Stimulated activated CD8-positive, alpha-beta memory T cell treated with anti-CD3 and anti-CD28 coated beads, Interleukin-15, amount 100 ng/mL, for 48 hours (primary cell): ENCODE results near the gene OXCT2.

Experiments used
- DNase-seq, 2 donors: peaks; one replicate each; pipeline ENCODE4 v3.0.0-alpha.2; 2020; ENCODE audit warnings: low read depth in 2 of 2

OXCT2 gene

DNA sequence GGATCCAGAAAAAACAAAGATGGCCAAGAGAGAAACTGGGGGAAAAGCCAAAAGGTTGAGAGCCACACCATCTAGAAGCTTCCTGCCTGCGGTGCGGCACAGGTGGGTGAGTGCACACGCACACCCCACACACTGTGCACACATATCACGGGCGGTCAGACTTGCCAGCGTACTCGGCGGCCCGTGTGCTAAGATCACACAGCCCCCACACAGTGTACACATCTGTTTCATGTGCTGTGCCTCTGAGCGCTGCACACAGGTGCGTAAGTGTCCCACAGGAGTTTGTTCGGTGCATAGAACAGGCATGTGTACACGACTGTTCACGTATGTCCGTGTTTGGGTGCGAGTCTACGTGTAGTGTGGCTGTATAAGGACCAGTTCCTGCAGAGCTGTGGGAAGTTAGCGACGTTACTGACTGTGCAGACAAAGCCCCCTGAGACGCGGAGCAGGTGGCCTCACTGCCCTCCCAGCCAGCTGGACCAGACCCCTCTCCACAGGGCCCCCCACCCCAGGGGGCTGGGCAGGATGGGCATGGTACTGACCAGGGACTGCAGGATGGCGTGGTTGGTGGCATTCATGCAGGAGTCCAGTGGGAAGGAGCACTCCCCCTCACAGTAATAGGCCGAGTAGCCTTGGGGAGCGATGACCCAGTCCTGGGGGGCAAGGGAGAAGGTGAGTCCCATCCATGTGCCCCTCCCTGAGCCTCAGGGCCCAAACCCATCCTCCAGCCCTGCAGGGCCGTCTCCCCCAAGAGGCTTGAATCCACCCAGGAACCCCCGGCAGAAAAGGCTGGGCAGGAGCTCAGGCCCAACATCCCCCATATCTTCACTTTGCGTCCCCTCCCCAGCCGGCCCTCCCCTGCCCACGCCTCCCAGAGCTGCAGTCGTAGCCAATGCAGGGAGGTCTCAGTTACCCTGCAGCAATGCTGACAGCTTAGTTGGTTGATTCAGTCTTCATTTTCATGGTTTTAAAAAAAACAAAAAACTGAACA is 8.3 kb downstream of the OXCT2 start:
- DNase-seq: no peak

GRCh38 chr1:39761557-39762260 is 9.4 kb downstream of the OXCT2 start:
- DNase-seq: no peak

DNA sequence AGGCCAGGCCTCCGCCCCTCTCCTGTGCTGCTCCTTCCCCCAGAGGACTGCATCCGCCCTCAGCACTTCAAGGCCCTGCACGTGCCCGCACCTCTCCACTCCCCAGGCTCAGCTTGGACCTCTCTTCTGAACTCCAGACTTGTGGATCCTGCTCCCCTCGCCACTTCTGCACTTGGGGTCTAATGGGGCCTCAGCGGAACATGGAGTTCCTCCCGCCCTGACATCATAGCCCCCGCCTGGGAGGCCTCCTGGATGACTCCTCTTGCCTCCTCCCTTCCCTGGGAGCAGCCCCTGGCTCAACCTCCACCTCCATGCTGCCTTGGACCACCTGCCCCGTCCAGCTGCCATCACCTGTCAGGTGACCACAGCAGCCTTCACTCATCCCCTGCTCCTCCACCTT is 10.1 kb downstream of the OXCT2 start:
- DNase-seq: no peak

DNA sequence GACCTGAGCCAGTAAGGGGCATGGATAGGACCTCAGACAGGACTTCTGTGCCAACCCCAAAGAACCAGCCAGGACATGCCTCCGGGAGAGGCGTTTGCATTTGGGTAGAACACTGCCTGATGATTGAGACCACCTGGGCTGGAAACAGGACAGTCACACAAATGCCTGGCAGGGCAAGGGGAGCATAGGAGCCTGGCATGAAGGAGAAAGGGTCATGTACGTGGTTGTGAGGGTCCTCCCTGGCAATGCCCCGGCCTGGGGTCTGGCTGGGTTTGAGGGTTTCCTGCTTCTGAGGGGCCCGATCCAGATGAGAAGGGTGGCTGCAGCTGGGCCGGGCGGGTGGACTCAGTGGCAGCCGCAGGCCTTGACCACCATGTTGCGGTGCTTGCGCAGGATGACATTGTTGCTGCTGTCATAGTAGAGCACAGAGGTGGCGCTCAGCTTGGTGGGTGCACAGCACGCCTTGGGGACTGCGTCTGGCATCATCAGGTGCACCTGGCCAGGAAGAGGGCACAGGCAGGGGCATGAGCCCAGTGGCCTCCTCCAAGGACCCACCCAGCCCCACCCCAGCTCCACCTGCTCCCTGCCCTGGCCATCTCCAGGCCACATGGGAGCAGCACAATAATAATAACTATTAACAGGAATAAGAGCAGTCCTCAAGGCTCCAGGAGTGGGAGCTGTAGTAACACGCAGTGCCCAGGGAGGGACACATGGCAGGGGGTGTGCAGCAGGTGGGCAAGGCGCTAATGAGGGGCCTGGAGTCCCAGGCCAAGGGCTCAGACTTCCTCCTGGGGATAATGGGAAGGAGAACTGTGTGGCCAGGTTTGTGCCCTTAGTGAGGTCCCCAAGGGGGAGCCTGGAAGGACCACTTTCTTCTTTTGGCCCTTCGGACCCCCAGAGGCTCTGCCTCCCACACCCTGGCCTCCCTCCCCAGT is 10.8 kb downstream of the OXCT2 start:
- no peak for DNase-seq

DNA sequence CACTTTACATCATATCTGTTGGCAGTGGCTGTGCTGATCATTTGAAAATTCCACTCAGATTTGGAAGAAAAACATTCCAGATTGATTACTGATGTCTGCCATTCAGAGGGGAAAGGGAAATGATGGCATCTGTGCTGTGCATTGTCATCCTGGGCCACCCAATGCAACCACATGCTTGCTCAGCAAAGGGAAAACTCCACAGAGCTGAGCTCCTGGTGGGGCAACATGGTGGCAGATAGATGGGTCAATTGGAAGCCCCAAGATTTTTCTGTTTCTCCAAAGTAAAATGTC is 11.8 kb downstream of the OXCT2 start:
- no peak for DNase-seq

GRCh38 chr1:39758556-39759435 is 12.4 kb downstream of the OXCT2 start:
- DNase-seq: no peak

DNA sequence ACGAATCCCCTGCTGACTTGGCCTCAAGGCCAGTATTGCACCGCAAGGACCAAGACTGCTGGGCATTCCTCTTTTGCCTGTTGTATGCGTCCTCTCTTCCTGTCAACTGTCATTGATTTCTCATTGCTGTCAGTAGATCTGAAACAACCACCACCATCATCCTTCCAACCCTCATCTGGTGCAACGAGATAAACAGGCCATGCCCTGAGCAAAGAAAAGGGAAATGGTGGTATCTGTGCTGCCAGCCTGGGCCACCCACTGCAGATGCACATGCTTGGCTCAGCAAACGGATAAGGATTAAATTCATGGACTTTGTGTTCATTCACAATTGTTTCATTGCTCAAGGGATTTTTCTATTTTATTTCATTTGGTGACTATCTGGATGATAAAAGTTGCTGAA is 13.6 kb downstream of the OXCT2 start:
- DNase-seq: no peak

DNA sequence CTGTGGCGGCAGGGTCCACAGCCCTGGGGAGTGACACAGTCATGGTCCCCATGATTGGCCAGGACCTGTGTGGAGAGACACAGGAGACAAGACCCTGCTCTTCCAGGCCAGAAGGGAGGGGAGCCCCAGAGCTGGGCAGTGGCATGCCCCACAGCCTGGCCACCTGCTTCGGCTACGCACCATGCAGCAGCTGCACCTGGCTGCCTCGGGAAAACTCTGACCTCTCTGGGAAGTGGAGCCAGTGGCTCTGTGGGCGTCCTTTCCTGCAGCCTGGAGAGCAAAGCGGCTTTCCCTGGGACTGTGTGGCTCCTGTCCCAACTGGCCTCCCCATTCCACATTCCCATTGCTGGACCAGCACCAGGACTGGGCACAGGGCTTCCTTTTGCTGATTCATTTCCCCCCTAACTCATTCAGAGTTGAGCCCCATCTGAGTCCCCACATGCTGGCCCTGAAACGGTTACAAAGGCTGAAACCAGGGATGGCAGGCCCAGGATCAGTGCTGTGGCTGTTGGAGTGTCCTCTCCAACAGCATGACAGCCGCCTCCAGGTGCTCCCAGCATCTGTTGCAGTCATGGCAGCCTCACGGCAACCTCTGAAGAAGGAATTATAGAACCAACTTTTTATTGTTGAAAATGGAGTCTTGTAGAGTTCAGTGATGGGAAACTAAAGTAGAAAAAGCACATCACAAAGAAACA is 15.0 kb downstream of the OXCT2 start:
- DNase-seq: no peak

DNA sequence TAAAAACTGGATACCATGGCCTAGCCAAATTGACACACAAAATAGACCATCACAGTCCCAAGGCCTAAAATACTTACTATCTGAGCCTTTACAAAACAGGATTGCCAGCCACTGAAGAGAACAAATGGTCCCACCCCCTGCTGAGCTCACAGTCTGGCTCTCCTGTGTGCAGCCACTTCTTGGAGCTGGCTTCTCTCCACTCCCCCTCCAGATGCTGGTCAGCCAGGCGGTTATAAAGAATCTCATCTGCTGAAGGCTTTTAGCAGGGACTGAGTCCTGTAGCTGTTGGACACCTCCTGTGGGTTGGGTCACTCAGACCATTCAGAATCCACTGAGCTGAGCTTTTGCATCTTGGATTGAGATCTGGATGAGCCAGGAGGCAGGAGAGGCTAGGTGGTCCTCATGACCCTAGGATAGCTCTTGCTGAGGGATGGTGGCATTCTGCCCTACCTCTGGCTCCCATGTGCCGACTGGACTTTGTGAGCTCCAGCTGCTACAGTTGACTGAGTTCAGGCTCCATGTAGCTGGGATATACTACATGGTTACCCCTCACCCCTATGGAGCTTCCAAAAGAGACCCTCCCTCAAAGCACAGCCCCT is 16.1 kb downstream of the OXCT2 start:
- DNase-seq: no peak

DNA sequence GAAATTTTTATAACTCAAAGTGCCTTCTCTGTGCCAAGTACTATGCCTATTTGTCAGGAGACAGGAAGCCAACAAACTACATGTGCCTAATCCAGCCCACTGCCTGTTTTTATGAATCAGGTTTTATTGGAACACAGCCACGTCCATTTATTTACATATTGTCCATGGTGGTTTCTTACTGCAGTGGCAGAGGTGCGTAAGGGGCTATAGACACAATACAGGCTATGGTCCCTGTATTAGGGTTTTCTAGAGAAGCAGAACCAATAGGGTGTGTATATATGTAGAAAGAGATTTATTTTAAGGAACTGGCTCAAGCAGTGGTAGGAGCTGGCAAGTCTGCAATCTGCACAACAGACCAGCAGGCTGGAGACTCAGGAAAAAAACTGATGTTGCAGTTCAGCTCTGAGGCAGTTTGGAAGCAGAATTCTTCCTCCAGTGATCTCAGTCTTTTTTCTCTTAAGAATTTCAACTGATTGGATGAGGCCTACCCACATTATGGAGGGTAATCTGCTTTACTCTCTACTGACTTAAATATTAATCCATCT is 17.1 kb downstream of the OXCT2 start:
- no peak for DNase-seq

GRCh38 chr1:39753132-39754025 is 17.8 kb downstream of the OXCT2 start:
- no peak for DNase-seq

DNA sequence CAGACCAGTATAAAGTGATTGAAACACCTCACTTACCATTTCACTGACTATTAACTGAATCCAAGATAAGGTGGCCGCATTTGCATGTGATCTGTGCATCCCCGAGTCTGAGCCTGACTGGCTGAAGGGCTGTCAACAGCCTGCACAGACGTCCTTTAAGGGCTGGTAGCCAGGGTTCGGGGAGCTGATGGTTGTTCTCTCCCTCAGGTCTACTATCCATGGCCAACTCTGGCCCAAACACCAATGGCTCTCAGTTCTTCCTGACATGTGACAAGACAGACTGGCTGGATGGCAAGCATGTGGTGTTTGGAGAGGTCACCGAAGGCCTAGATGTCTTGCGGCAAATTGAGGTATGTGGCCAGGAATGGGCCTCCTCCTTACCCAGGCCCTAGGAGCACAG is 18.4 kb downstream of the OXCT2 start:
- DNase-seq: no peak

DNA sequence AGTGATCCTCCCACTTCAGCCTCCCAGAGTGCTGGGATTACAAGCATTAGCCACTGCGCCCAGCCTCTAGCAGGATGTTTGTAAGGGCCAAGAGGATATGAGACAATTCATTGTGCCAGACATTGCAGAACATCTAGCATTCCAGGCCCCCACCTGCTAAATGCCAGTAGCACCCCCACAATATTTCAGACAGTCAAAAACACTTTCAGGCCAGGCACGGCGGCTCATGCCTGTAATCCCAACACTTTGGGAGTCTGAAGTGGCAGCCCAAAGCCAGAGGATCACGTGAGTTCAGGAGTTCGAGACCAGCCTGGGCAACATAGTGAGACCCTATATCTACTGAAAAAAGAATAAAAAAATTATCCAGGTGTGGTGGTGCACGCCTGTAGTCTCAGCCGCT is 19.6 kb downstream of the OXCT2 start:
- DNase-seq: no peak

GRCh38 chr1:39745016-39745670 is 26.0 kb downstream of the OXCT2 start:
- no peak for DNase-seq

DNA sequence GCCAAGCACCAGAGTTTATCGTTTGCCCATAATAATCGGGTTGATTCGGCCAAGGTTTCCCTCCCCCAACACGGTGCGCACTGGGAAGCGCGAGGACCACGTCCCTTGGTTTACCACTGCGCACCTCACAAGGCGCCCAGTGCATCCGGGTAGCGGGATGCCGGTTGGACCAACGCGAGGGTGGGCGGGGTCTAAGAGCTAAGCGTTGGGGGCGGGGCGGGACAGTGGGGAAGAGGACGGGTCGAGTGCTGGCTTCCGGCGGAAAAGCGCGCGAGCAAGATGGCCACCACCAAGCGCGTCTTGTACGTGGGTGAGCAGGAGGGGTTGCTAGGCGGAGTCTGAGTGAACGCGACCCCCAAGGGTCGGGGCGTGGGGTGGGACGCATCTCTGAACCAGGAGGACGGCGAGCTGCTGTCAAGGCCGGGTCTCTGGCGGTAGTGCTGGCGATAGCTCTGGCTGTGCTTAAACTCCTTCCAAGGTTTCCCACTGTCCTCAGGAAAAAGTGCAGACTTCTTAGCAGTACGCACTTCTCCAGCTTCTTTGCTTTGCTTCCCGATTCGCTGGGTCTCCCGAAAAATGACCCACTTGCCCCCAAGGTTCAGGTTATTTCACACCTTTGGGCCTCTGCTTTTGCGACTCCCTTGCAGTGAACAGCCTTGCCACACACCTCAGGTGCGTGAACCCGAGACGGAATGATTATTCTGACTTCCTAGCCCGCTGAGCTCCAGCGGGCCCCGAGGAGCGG is 32.4 kb downstream of the OXCT2 start, which contains the start of gene PPIE:
TSS of gene PPIE (plus strand) at position 261 of the 745 bp plus-strand sequence. CDS start at position 280, 19 bp downstream.
- DNase-seq: peak; percentile 95 to 96

GRCh38 chr1:39737546-39738169 is 33.5 kb downstream of the OXCT2 start:
- no peak for DNase-seq

DNA sequence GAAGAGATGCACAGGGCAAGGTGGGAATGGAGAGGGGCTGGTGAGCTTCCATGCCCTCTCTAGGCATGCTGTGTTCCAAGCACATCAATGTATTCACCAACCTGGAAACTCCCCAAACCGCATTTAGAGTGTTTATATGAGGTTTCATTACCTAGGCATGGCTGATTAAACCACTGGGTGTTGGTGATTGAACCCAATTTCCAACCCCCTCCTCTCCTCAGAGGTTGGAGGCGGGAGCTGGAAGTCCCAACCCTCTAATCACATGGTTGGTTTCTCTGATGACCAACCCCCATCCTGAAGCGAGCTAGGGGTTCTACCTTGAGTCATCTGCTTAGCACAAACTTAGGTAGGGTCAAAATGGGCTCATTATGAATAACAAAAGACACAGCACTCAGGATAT is 35.4 kb downstream of the OXCT2 start:
- no peak for DNase-seq
